NCI-H524 treated with DMSO at 0.1 percent for 48 hours (cell line): Measurements from ENCODE around the gene NPW.
A peak's percentile ranks its signal among the peaks of the same experiment; 100 is the strongest.
"Not testable (repeated sequence)": the region's sequence is repeated elsewhere in the genome, so short reads cannot be mapped to it uniquely, and the experiment has no call there.

Experiments
- DNase-seq: peaks from one replicate; lab custom pipeline; 2025; lab: John Stamatoyannopoulos, UW

The NPW gene

GRCh38 chr16:2002406-2003230, 17.0 kb upstream of the NPW start:
- DNase-seq: no peak

GRCh38 chr16:2003231-2003826, 16.3 kb upstream of the NPW start:
- no peak for DNase-seq

DNA sequence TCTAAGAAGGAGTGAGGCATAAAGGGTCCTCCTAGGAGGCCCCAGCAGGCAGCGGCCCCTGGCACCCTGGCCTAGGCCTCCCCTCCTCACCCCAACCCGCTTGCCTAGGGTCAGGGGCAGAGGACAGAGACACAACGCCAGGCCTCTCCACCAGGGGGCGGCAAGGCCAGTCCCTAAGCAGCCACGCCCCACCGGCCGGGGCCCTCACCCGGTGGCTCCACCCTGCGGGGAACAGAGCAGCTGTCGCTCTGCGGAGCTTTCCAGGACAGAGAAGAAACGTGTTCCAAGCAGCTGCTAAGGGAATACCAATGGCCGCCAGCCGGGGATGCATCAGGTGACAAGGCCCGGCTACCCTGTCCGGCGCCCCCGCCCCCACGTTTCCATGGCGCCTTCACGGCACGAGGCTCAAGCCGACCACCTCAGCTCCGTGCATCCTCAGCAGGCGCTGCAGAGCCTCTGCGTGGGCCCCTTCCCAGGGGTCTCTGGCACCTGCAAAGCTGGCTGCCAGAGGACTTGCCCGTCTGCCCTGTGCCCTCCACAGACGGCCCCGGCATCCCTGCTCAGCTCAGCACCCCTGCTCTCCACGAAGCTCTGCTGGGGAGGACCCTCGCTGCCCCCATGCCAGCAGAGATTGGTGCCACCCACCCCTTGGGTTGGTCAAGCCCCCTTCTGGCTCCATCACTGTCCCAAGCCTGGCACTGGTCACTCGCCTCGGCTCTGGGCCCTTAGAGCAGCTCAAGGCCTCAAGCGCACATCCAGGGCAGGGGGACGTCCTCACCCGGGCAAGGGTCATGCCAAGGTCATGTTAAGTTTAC, 15.6 kb upstream of the NPW start:
- peak; percentile 86 for DNase-seq

DNA sequence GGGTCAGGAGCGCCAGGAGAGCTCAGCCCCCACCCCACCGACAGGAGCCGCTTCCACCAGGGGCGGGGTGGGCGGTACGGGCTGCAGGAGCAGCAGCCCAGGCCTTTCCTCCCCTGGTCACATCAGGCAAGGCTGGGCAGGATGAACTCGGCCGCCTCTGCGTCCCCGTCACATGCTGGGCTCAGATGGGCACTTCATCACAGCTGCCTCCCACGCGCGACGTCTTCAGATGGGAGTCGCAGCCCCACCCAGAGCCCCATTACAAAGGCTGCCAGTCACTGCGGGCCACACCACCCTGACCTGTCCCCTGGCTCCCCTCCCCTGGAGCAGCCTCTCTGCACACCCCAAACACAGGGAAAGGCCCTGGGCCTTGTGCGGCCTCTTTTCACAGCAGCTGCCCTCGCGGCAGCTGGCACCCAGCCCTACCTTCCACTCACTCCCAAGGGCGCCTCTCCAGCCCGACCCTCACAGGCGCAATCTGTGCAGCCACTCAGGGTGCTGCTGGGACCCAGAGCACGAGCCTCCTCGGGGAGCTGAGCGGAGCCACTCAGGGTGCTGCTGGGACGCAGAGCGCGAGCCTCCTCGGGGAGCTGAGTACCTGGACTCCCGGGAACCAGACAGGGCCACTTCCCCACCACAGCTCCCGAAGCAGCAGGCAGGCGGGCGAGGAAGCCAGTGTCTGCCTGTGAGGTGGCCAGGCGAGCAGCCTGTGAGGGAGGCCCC, 14.6 kb upstream of the NPW start:
- no peak for DNase-seq

DNA sequence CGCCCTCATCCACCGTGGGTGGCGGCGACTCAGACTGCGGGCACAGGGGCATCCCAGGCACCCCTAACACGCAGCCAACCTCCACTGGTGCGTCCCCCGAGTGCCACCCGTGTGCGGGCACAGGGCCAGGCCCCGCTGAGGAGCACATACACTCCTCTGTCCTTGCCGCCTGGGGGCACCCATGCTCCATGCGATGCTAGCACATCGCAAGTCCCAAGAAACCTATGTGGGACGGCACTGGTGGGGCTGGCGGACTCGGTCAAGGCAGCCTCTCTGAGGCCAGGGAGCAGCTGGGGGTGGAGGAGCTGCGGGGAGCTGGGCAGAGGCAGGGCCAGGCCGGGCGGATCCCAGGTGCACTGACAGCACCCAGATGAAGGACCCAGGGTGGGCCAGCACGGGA, 13.9 kb upstream of the NPW start:
- no peak for DNase-seq

- DNase-seq: no peak
These were observed 13.3 kb upstream of the NPW start for GRCh38 chr16:2006317-2006716.

DNA sequence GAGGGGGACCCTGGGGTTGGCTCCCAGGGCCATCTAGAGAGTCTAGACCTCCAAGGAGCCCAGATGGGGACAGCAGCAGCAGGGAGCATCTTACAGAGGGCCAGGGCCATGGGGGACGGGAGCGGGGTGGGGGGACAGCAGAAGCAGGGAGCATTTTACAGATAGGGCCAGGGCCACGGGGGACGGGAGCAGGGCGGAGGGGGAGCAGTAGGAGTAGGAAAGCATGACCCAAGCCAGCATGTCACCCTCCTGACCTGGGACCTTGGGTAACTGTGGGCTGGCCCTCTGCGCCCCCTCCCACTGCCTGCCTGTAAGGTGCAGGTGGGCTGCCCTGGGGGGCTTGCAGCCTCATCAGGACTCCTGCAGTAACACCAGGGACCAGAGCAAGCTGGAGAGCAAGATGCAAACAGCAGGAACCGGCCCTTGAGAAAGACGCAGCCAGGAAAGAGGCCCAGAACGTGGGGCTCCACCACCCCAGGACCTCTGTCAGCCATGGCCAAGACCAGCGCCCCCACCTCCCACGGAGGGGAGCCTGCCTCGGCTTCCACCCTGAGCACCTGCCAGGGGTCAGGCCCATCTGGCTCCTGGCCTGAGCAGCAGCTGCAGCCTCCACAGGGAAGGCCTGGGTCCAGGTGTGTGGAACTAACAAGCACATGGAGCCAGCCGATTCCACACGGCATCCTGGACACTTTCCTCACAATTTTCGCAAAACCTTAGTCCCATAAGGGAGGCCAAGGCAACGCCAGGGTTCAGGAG, 12.3 kb upstream of the NPW start:
- DNase-seq: no peak

DNA sequence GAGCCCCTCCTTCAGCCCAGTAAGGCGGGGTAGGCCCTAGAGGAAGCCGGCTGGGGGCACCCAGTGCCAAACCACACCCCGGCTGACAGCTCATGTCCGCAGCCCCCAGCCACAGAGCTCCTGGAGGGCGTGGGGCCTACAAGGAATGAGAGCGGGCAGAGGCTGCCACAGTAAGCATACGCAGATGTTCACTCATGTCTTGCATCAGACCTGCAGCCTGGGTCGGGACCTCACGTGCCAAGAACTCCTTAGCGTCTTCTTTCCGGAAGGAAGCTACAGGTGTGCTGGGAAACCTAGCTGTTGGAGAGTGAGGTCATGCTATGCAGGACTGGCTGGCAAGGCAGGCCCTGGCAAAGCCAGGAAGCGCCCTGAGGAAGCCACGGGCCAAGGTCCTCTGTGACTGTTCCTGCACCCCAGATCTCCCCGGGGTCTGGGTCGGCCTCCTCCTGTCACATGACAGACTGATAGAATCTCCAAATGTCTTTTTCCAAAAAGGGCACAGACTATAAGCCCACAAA, 11.5 kb upstream of the NPW start:
- no peak for DNase-seq

- no peak for DNase-seq
These were observed 10.9 kb upstream of the NPW start for GRCh38 chr16:2008631-2009163.

- DNase-seq: no peak
These were observed 10.3 kb upstream of the NPW start for GRCh38 chr16:2009164-2009711.

- DNase-seq: peak; percentile 55
These were observed 9.6 kb upstream of the NPW start, which contains the start of gene ZNF598 for GRCh38 chr16:2009791-2010510. ZNF598 (minus strand) TSS chr16:2009821.

DNA sequence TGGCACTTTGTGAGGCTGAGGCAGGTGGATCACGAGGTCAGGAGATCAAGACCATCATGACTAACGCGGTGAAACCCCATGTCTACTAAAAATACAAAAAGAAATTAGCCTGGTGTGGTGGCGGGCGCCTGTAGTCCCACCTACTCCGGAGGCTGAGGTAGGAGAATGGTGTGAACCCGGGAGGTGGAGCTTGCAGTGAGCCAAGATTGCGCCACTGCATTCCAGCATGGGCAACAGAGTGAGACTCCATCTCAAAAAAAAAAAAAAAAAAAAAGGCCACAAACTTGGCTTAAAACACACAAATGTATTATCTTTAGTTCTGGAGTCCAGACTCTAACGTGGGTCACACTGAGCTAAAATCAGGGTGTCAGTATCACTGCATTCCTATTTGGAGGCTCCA, 7.9 kb upstream of the NPW start:
- DNase-seq: not testable (repeated sequence)

- no peak for DNase-seq
These were observed 6.1 kb upstream of the NPW start for GRCh38 chr16:2013527-2013926.

GRCh38 chr16:2015117-2015946, 4.3 kb upstream of the NPW start:
- no peak for DNase-seq

DNA sequence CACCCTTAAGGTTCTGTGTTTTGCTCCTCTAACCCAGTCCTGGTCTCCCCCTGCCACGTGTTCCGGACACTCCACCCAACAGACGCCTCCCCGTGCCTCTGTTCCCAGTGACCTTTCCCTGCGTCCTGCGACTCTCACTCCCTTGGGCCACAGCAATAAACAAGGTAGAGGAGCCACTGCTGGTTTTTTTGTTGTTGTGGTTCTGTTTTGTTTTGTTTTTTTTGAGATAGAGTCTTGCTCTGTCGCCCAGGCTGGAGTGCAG, 3.7 kb upstream of the NPW start:
- no peak for DNase-seq

DNA sequence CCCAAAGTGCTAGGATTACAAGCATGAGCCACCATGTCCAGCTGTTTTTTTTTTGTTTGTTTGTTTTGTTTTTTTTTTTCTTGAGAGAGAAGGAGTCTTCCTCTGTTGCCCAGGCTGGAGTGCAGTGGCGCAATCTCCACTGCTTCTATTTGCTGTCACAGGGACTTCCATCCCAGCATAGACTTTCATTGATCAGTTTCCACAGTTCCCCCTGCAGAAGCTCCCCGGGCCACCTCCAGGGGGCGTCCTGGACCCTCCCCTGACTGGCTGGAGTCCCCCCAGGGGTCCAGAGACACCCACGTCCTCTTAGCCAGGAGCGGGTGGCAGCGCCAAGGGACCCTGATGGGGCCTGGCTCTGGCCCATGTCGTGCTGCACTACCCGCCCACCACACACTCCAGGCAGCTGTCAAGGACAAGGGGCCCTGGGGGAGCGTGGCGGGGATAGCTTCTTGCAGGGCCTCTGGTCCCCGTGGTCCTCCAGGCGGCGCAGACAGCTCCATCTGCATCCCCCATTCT, 3.1 kb upstream of the NPW start:
- DNase-seq: no peak

DNA sequence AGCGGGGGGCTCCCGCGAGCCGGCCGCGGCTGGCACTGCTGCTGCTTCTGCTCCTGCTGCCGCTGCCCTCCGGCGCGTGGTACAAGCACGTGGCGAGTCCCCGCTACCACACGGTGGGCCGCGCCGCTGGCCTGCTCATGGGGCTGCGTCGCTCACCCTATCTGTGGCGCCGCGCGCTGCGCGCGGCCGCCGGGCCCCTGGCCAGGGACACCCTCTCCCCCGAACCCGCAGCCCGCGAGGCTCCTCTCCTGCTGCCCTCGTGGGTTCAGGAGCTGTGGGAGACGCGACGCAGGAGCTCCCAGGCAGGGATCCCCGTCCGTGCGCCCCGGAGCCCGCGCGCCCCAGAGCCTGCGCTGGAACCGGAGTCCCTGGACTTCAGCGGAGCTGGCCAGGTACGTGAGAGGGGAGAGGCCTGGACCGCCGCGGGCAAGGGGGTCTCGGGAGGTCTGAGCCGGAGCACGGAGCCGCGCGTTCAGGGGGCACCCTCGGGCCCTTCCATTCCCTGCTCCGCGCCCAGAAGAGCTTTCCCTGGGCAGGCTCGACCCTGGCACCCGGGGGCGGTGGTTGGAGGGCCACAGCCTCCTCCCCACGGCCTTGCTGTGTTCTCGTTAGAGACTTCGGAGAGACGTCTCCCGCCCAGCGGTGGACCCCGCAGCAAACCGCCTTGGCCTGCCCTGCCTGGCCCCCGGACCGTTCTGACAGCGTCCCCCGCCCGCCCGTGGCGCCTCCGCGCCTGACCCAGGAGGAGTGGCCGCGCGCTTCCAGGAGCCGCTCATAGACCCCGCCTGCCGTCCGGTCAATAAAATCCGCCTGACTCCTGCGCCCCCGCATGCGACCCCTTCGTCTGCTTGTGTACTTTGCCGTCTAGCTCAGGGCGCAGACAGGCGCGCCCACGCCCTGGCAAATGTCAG, 591 bp downstream of the NPW start:
- no peak for DNase-seq

GRCh38 chr16:2022723-2023091, 3.1 kb downstream of the NPW start:
- no peak for DNase-seq
